Activated CD4-positive, alpha-beta T cell treated with anti-CD3 and anti-CD28 coated beads, Interleukin-2, Interleukin-4, amounts not matched to agents 100 ng/mL and 50 ng/mL, durations not matched to agents 16 hours and 8 hours (primary cell): ENCODE data around the gene ADAM10.

Experiments used
- DNase-seq: peaks from one replicate; pipeline ENCODE4 v3.0.0-alpha.2; 2020; ENCODE audit warnings: low spot score

ADAM10 gene

GRCh38 chr15:58551084-58551763 lies 198.3 kb downstream of the ADAM10 start:
- DNase-seq = no peak

- no peak for DNase-seq
These were observed 199.8 kb downstream of the ADAM10 start for GRCh38 chr15:58549785-58550074.

- DNase-seq = no peak
These were observed 200.3 kb downstream of the ADAM10 start for GRCh38 chr15:58549013-58549784.

GRCh38 chr15:58548308-58549012 lies 201.0 kb downstream of the ADAM10 start:
- DNase-seq = no peak

GRCh38 chr15:58547628-58548307 lies 201.7 kb downstream of the ADAM10 start:
- DNase-seq = no peak

GRCh38 chr15:58546635-58547627 lies 202.6 kb downstream of the ADAM10 start:
- no peak for DNase-seq

- DNase-seq = no peak
These were observed 203.4 kb downstream of the ADAM10 start for GRCh38 chr15:58546066-58546591.

- DNase-seq = peak; percentile 70
These were observed 204.0 kb downstream of the ADAM10 start for GRCh38 chr15:58545307-58546065.

- no peak for DNase-seq
These were observed 204.8 kb downstream of the ADAM10 start for GRCh38 chr15:58544756-58545155.

GRCh38 chr15:58543664-58544335 lies 205.7 kb downstream of the ADAM10 start:
- DNase-seq = no peak

- DNase-seq = no peak
These were observed 208.0 kb downstream of the ADAM10 start for GRCh38 chr15:58541410-58542087.

GRCh38 chr15:58539548-58539947 lies 210.0 kb downstream of the ADAM10 start:
- no peak for DNase-seq

GRCh38 chr15:58538901-58539300 lies 210.6 kb downstream of the ADAM10 start:
- DNase-seq = no peak
